ENCODE measurements around the gene CST9. TPM values are rescaled to one million over a fixed set of nuclear protein-coding genes. Genes with fewer than 3 reads are reported as not detected.

The CST9 gene
- total RNA-seq, 1 donor from 2014 or later, result not detected

GRCh38 chr20:23630392-23630849 lies 24.7 kb upstream of the CST9 start:
- Mint-ChIP-seq H3K9me3 (no peaks in the 10 kb centered on the region), H3K4me1 (no peaks in the 10 kb centered on the region), H3K27me3 (peaks cover 5% of the 10 kb centered on the region), H3K27ac (no peak overlapping the region), H3K4me3 (no peak overlapping the region), H3K36me3 (ENCODE audit: low read depth) (no peaks in the 10 kb centered on the region)
- no peak for ATAC-seq (ENCODE audit: low read depth)
- intact Hi-C loops (cut with micrococcal nuclease), result no loop called here
- ChIA-PET POLR2A (no interaction called here), CTCF (no interaction called here)
- no peak for DNase-seq
- no peak for TF ChIP-seq CTCF (IDR thresholded peaks at IDR 0.05)

- no peaks in the 10 kb centered on the region for H3K4me1 Mint-ChIP-seq
- intact Hi-C loops (cut with micrococcal nuclease), result no loop called here
- no peak overlapping the region for H3K27ac Mint-ChIP-seq
- CTCF ChIA-PET, result no interaction called here
- no peaks in the 10 kb centered on the region for H3K36me3 Mint-ChIP-seq (ENCODE audit: low read depth)
- POLR2A ChIA-PET, result no interaction called here
- H3K4me3 Mint-ChIP-seq, result no peak overlapping the region
- DNase-seq (no peak), ATAC-seq (ENCODE audit: low read depth) (no peak)
- peaks cover 5% of the 10 kb centered on the region for H3K27me3 Mint-ChIP-seq
- no peak for TF ChIP-seq CTCF (IDR thresholded peaks at IDR 0.05)
- H3K9me3 Mint-ChIP-seq, result no peaks in the 10 kb centered on the region
These were observed 24.1 kb upstream of the CST9 start for GRCh38 chr20:23629542-23630391.

- no peaks in the 10 kb centered on the region for H3K4me1 Mint-ChIP-seq
- DNase-seq (no peak), ATAC-seq (ENCODE audit: low read depth) (no peak)
- H3K4me3 Mint-ChIP-seq, result no peak overlapping the region
- POLR2A ChIA-PET, result no interaction called here
- TF ChIP-seq CTCF (IDR thresholded peaks at IDR 0.05), result no peak
- no peaks in the 10 kb centered on the region for H3K9me3 Mint-ChIP-seq
- H3K36me3 Mint-ChIP-seq (ENCODE audit: low read depth), result no peaks in the 10 kb centered on the region
- H3K27ac Mint-ChIP-seq, result no peak overlapping the region
- CTCF ChIA-PET, result no interaction called here
- H3K27me3 Mint-ChIP-seq, result peaks cover 5% of the 10 kb centered on the region
- intact Hi-C loops (cut with micrococcal nuclease), result no loop called here
These were observed 23.4 kb upstream of the CST9 start for GRCh38 chr20:23629017-23629541.

GRCh38 chr20:23628402-23629016 lies 22.8 kb upstream of the CST9 start:
- ChIA-PET CTCF (no interaction called here), POLR2A (no interaction called here)
- intact Hi-C loops (cut with micrococcal nuclease), result no loop called here
- Mint-ChIP-seq H3K36me3 (ENCODE audit: low read depth) (no peaks in the 10 kb centered on the region), H3K4me3 (no peak overlapping the region), H3K4me1 (no peaks in the 10 kb centered on the region), H3K9me3 (no peaks in the 10 kb centered on the region), H3K27me3 (peaks cover 5% of the 10 kb centered on the region), H3K27ac (no peak overlapping the region)
- ATAC-seq (ENCODE audit: low read depth), result no peak
- DNase-seq, result no peak
- no peak for TF ChIP-seq CTCF (IDR thresholded peaks at IDR 0.05)

- no peak for DNase-seq
- ChIA-PET POLR2A (no interaction called here), CTCF (no interaction called here)
- no peak for ATAC-seq (ENCODE audit: low read depth)
- H3K4me3 Mint-ChIP-seq, result no peak overlapping the region
- TF ChIP-seq CTCF (IDR thresholded peaks at IDR 0.05), result no peak
- H3K9me3 Mint-ChIP-seq, result no peaks in the 10 kb centered on the region
- peaks cover 5% of the 10 kb centered on the region for H3K27me3 Mint-ChIP-seq
- H3K4me1 Mint-ChIP-seq, result peaks cover 6% of the 10 kb centered on the region
- H3K36me3 Mint-ChIP-seq (ENCODE audit: low read depth), result no peaks in the 10 kb centered on the region
- H3K27ac Mint-ChIP-seq, result no peak overlapping the region
- intact Hi-C loops (cut with micrococcal nuclease), result no loop called here
These were observed 21.8 kb upstream of the CST9 start for GRCh38 chr20:23627501-23627900.
